MM.1S (cell line): ENCODE measurements around the gene BSG.
"Not testable (repeated sequence)": the region's sequence is repeated elsewhere in the genome, so short reads cannot be mapped to it uniquely, and the experiment has no call there.

Source experiments
- DNase-seq: peaks from one replicate; pipeline ENCODE4 v3.0.0-alpha.2; 2015
- H2AFZ ChIP-seq: fragments of 300-600 bp; sonication (generic); 2 replicates; pipeline ENCODE4 v1.6.0; 2016; ENCODE audit warnings: antibody characterized with exemption, low read length
- H3F3A ChIP-seq: fragments of 300-600 bp; sonication (generic); 2 replicates; pipeline ENCODE4 v1.6.1; 2016; ENCODE audit warnings: mild to moderate bottlenecking, antibody characterized with exemption, low read length, moderate library complexity, mixed read lengths; ENCODE audit not compliant: insufficient read depth
- H3K27ac ChIP-seq: fragments of 300-600 bp; sonication (generic); 2 replicates; pipeline ENCODE4 v1.5.1; 2016; ENCODE audit warnings: mild to moderate bottlenecking, low read length
- H3K27me3 ChIP-seq: fragments of 300-600 bp; sonication (generic); replicated peaks from 2 replicates; pipeline ENCODE4 v1.6.0; 2016; ENCODE audit warnings: low read length; ENCODE audit not compliant: insufficient read depth
- H3K36me3 ChIP-seq: fragments of 300-600 bp; sonication (generic); replicated peaks from 2 replicates; pipeline ENCODE4 v1.6.1; 2016; ENCODE audit warnings: mild to moderate bottlenecking, low read length, mixed read lengths; ENCODE audit not compliant: insufficient read depth
- H3K4me1 ChIP-seq: fragments of 300-600 bp; sonication (generic); 2 replicates; pipeline ENCODE4 v1.6.1; 2016; ENCODE audit warnings: low read length, mixed read lengths
- H3K4me2 ChIP-seq: fragments of 300-600 bp; sonication (generic); 2 replicates; pipeline ENCODE4 v1.6.0; 2016; ENCODE audit warnings: low read depth, low read length
- H3K4me3 ChIP-seq: fragments of 300-600 bp; sonication (generic); 2 replicates; pipeline ENCODE4 v1.5.1; 2016; ENCODE audit warnings: low read length, mixed read lengths
- H3K79me2 ChIP-seq: fragments of 300-600 bp; sonication (generic); 2 replicates; pipeline ENCODE4 v1.6.1; 2016; ENCODE audit warnings: mixed run types, low read length, mixed read lengths
- H3K9ac ChIP-seq: fragments of 300-600 bp; sonication (generic); 2 replicates; pipeline ENCODE4 v1.6.1; 2016; ENCODE audit warnings: low read length, mixed read lengths
- H3K9me2 ChIP-seq: fragments of 300-600 bp; sonication (generic); replicated peaks from 2 replicates; pipeline ENCODE4 v1.6.1; 2016; ENCODE audit warnings: mild to moderate bottlenecking, low read length, mixed read lengths; ENCODE audit not compliant: insufficient read depth
- H3K9me3 ChIP-seq: fragments of 300-600 bp; sonication (generic); replicated peaks from 2 replicates; pipeline ENCODE4 v1.6.1; 2016; ENCODE audit warnings: mild to moderate bottlenecking, low read length, mixed read lengths; ENCODE audit not compliant: insufficient read depth
- H4K20me1 ChIP-seq: fragments of 300-600 bp; sonication (generic); 2 replicates; pipeline ENCODE4 v1.6.1; 2016; ENCODE audit warnings: mild to moderate bottlenecking, low read length, moderate library complexity, mixed read lengths; ENCODE audit not compliant: insufficient read depth
- EZH2 ChIP-seq: fragments of 300-600 bp; sonication (generic); optimal IDR thresholded peaks from 2 replicates; pipeline ENCODE3; 2017; ENCODE audit warnings: low read depth, mild to moderate bottlenecking, antibody characterized with exemption, low read length, mixed read lengths
- EZH2phosphoT487 ChIP-seq: fragments of 300-600 bp; sonication (generic); IDR thresholded peaks from 2 replicates; pipeline ENCODE4 v1.6.1; 2018; ENCODE audit warnings: antibody characterized with exemption, low read length
- TF ChIP-seq, protein P1 (sequence below): fragments of 300-600 bp; sonication (generic); IDR thresholded peaks from 2 replicates; pipeline ENCODE4 v1.5.1; 2016; ENCODE audit warnings: antibody characterized with exemption, low read length, mixed read lengths

The BSG gene

DNA sequence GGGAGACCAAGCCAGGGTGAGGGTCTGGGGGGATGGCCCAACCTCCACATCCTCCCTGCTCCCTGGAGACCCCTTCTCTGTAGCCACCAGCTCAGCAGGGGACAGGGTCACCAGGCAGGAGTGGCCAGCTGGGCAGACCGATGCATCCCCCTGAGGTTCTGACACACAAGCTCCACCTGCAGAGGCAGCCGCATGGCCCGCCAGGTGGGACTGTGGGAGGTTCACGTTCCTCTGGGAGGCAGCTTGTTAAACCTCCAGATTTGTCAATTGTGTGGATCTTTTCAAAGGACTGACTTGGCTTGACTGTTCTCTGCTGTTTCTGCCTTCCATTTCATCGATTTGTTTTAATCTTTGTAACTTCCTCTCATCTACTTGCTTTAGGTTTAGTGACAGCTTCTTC lies 52.9 kb downstream of the BSG start:
- Histone ChIP-seq H3K9me2 (no peaks in the 10 kb centered on the region), H2AFZ (no peak overlapping the region), H3F3A (no peaks in the 10 kb centered on the region), H3K9me3 (no peaks in the 10 kb centered on the region), H3K4me3 (no peak overlapping the region), H3K4me1 (no peaks in the 10 kb centered on the region), H3K79me2 (peaks cover 26% of the 10 kb centered on the region), H3K4me2 (no peak overlapping the region), H4K20me1 (no peaks in the 10 kb centered on the region), H3K27me3 (no peaks in the 10 kb centered on the region), H3K9ac (no peak overlapping the region), H3K36me3 (no peaks in the 10 kb centered on the region), H3K27ac (no peak overlapping the region)
- DNase-seq: no peak
- TF ChIP-seq EZH2phosphoT487 (no peak), EZH2 (no peak)
- TF ChIP-seq, protein P1, sequence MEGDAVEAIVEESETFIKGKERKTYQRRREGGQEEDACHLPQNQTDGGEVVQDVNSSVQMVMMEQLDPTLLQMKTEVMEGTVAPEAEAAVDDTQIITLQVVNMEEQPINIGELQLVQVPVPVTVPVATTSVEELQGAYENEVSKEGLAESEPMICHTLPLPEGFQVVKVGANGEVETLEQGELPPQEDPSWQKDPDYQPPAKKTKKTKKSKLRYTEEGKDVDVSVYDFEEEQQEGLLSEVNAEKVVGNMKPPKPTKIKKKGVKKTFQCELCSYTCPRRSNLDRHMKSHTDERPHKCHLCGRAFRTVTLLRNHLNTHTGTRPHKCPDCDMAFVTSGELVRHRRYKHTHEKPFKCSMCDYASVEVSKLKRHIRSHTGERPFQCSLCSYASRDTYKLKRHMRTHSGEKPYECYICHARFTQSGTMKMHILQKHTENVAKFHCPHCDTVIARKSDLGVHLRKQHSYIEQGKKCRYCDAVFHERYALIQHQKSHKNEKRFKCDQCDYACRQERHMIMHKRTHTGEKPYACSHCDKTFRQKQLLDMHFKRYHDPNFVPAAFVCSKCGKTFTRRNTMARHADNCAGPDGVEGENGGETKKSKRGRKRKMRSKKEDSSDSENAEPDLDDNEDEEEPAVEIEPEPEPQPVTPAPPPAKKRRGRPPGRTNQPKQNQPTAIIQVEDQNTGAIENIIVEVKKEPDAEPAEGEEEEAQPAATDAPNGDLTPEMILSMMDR: no peak

DNA sequence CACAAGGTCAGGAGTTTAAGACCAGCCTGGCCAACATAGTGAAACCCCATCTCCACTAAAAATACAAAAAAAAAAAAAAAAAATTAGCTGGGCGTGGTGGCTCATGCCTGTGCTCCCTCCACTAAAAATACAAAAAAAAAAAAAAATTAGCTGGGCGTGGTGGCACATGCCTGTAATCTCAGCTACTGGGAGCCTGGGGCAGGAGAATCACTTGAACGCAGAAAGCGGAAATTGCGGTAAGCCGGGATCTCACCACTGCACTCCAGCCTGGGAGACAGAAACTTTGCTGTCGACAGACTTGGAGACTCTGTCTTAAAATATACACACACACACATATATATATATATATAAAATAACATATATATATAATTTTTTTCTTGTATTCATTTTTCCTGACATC lies 54.2 kb downstream of the BSG start:
- not testable (repeated sequence) for H3K36me3 ChIP-seq, H3K9me2 ChIP-seq, H3K9ac ChIP-seq, H3K27ac ChIP-seq, H3F3A ChIP-seq, H3K4me2 ChIP-seq, H3K27me3 ChIP-seq, H4K20me1 ChIP-seq, H2AFZ ChIP-seq, H3K4me1 ChIP-seq, DNase-seq, H3K4me3 ChIP-seq, H3K9me3 ChIP-seq
- H3K79me2 ChIP-seq: peaks cover 39% of the 10 kb centered on the region

DNA sequence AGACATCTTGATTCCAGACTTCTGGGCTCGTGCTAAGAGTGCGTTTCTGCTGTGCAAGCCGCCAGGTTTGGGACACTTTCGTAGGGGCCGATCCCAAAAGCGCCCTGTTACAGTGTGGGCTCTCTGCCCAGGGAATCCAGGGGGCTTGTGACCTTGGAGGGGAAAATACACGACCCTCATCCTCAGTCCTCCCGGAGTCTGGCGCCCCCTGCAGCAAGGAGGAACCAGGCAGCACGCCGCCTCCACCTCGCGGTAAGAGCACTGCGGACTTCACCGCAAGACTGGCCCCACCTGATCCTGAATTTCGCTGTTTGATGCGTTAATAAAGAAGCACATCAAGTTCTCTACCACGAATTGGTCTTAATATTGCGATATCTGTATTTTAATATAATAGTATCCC lies 55.8 kb downstream of the BSG start:
- 0 out of 2 replicates have a peak, but pooled peaks cover 6% of the 10 kb centered on the region for H3F3A ChIP-seq
- H3K9me2 ChIP-seq: no peaks in the 10 kb centered on the region
- no peaks in the 10 kb centered on the region for H3K36me3 ChIP-seq
- no peak overlapping the region for H3K27ac ChIP-seq
- no peak overlapping the region for H3K9ac ChIP-seq
- H3K79me2 ChIP-seq: peaks cover 55% of the 10 kb centered on the region
- no peak for TF ChIP-seq EZH2phosphoT487
- TF ChIP-seq, protein P1: 0 out of 2 replicates have a peak, but pooled peaks have one; percentile 17
- no peak for DNase-seq
- peaks cover 4% of the 10 kb centered on the region; the same call in 1 of the 2 replicates for H3K4me1 ChIP-seq
- H3K9me3 ChIP-seq: no peaks in the 10 kb centered on the region
- no peak overlapping the region for H3K4me3 ChIP-seq
- no peak overlapping the region for H3K4me2 ChIP-seq
- H2AFZ ChIP-seq: no peak overlapping the region
- no peaks in the 10 kb centered on the region for H3K27me3 ChIP-seq
- H4K20me1 ChIP-seq: no peaks in the 10 kb centered on the region

DNA sequence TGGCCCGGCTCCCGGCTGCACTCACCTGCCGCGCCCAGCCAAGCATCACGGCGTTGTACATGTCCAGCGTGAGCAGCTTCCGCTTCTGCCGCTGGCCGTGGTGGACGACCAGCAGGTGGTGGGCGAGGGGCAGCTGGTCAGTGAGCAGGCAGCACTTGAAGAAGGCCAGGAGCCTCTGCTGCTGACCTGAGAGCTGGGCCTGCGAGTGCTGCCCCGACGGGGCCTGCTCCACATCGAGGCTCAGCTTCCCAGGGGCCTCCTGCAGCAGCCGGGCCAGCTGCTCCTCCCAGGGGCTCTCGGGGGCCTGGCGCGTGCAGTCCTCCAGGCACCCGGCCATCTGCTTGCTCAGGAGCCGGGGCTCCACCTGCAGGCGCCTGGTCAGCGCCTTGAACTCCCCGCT lies 57.1 kb downstream of the BSG start:
- not testable (repeated sequence) for H3K9me2 ChIP-seq, H3K36me3 ChIP-seq, H4K20me1 ChIP-seq, H3K9ac ChIP-seq, H3F3A ChIP-seq, H3K4me2 ChIP-seq, H3K9me3 ChIP-seq, H3K27ac ChIP-seq, H3K4me1 ChIP-seq, H3K27me3 ChIP-seq, H3K4me3 ChIP-seq, DNase-seq, H2AFZ ChIP-seq
- peaks cover 62% of the 10 kb centered on the region for H3K79me2 ChIP-seq
